Urothelium cell line (cell line): Measurements from ENCODE around the gene SH2D7.

Experiments used
- DNase-seq: peaks from one replicate; pipeline ENCODE4 v3.0.0; 2011; ENCODE audit warnings: low spot score, mixed read lengths
- FAIRE-seq: peaks from 2 replicates; lab custom pipeline; 2011; peaks lifted over from hg19 to GRCh38; lab: Jason Lieb, UNC

Gene SH2D7

DNA sequence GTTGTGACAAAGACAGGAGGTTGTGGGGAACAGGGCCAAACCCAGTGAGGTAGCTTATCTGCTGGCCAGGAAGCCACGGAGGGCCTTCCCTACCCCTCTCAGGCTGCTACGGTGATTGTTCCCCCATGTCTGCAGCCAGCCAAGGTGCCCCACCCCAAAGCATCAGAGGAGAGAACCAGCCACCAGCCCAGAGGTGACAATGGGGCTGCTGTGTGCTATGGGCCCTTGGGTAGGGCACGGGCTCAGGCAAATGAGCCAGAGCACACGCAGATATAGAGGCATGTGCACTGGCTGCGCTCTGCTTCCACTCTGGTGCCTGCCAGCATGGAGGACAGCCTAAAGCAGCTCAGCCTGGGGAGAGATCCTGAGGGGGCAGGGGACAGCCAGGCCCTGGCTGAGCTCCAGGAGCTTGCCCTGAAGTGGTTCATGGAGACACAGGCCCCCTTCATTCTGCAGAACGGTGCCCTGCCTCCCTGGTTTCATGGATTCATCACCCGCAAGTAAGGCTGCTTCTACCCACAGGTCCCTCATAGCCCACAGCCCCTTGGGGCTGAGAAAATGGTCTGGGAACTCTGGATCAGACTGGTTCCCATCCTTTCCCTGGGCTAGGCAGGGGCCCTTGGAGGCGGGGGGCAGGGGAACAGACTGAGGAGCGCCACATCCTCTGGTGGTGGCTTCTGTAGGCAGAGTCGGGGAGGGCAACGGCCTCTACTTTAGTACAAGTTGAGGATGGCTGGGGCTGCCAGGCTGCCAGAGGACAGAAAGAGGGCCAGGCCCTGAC lies at the start of gene SH2D7:
SH2D7 (plus strand) TSS at position 301 of the 781 bp plus-strand sequence; CDS start at position 325, 24 bp downstream.
- FAIRE-seq, result no peak
- DNase-seq, result no peak

- FAIRE-seq (no peak), DNase-seq (no peak)
Observed at GRCh38 chr15:78044407-78045155, 47.8 kb upstream of the SH2D7 start.

GRCh38 chr15:78045189-78045588 lies 47.2 kb upstream of the SH2D7 start:
- no peak for FAIRE-seq
- DNase-seq, result no peak

DNA sequence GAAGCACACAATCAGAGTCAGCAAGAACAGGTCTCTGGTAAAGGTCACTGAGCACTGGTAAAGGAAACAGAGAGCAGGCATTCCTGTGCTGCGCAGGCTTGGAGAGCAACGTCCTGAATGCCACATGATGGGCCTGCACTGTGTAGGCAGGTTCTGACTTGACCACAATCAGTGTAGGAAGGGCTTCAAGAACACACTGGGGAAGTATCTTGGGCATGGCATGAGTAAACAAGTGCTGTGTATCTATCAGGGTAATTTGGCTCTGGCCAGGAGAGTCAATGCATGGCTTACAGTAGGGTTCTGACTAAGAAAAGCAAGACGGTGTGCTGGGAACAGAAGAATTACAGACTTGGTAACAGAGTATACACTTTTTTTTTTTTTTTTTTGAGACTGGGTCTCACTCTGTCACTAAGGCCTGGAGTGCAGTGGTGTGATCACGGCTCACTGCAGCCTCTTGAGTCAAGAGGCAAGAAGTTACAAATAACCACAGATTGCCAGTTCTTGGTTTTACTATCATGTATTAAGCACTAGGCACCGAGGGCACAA lies 45.5 kb upstream of the SH2D7 start:
- no peak for DNase-seq
- no peak for FAIRE-seq

- FAIRE-seq (no peak), DNase-seq (no peak)
Observed at GRCh38 chr15:78047761-78048627, 44.4 kb upstream of the SH2D7 start.

- no peak for DNase-seq
Observed at GRCh38 chr15:78048628-78048920, 43.8 kb upstream of the SH2D7 start.

GRCh38 chr15:78049691-78050440 lies 42.5 kb upstream of the SH2D7 start:
- DNase-seq, result peak; percentile 24
- FAIRE-seq, result no peak

More at GRCh38 chr15:78048628-78048920, 43.8 kb upstream of the SH2D7 start:
- no peak for FAIRE-seq

- DNase-seq, result no peak
- FAIRE-seq, result no peak
Observed at GRCh38 chr15:78050441-78050809, 41.9 kb upstream of the SH2D7 start.

DNA sequence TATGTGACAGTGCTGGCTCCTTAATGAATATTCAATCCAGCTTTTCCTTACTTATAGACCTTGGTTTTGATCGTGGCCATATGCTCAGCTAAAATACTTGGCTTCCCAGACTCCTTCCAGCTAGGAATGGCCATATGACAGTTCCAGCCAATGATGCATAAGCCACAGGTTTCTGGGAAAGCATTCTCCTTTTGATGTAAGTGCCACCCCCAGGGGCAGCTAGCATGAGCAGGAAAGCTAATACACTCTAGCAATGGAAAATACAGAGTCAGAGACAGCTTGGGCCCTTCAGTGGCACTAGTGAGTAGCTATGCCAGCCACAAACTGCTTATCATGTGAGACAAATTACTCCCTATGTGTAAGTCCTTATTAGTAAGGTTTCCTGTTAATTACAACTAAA lies 41.5 kb upstream of the SH2D7 start:
- no peak for FAIRE-seq
- DNase-seq, result no peak

GRCh38 chr15:78051596-78051995 lies 40.8 kb upstream of the SH2D7 start:
- FAIRE-seq (no peak), DNase-seq (no peak)

- DNase-seq (no peak), FAIRE-seq (no peak)
Observed at GRCh38 chr15:78052001-78052401, 40.4 kb upstream of the SH2D7 start.

GRCh38 chr15:78052545-78052944 lies 39.8 kb upstream of the SH2D7 start:
- FAIRE-seq, result no peak
- no peak for DNase-seq

DNA sequence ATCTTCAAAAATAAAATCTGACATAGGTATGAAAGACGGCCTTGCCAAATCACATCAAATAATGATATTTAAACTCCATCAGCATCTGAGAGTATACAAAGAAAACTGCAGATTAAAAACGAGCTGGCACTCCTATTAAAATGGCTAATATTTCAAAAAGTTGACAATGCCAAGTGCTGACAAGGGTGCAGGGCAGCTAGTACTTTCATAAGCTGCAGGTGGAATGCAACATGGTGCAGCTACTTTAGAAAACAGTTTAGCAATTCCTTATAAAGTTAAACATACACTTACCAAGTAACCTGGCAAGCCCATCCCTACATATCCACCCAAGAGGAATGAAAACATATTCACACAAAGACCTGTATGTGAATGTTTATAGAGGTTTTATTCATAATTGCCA lies 37.8 kb upstream of the SH2D7 start:
- DNase-seq (no peak), FAIRE-seq (no peak)

DNA sequence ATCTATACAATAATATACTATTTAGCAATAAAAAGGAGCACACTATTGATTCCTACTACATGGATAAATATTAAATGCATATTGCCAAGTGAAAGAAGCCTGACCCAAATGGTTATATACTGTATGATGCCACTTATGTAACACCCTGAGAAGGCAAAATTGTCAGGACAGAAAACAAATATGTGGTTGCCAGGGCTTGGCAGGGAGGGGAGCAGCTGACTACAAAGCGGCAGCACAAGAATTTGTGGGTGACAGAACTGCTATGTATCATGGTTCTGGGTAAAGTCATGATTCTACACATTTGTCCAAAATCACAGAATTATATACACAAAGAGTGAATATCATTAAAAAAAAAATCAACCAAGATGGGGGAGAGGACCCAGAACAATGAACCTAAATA lies 37.4 kb upstream of the SH2D7 start:
- no peak for DNase-seq
- FAIRE-seq, result no peak

- DNase-seq, result no peak
- no peak for FAIRE-seq
Observed at GRCh38 chr15:78055919-78056713, 36.2 kb upstream of the SH2D7 start.

- DNase-seq, result no peak
- no peak for FAIRE-seq
Observed at GRCh38 chr15:78056714-78057269, 35.6 kb upstream of the SH2D7 start.

- no peak for DNase-seq
- no peak for FAIRE-seq
Observed at GRCh38 chr15:78057803-78058202, 34.6 kb upstream of the SH2D7 start.

GRCh38 chr15:78058401-78058935 lies 33.9 kb upstream of the SH2D7 start:
- no peak for FAIRE-seq

More at GRCh38 chr15:78058401-78058935, 33.9 kb upstream of the SH2D7 start:
- no peak for DNase-seq
